ENCODE measurements around the gene CYLD. TPM values are rescaled to one million over a fixed set of nuclear protein-coding genes. Genes with fewer than 3 reads are reported as not detected.

The CYLD gene
- total RNA-seq, 1 experiment from 2014 or later, result 9.8 TPM

DNA sequence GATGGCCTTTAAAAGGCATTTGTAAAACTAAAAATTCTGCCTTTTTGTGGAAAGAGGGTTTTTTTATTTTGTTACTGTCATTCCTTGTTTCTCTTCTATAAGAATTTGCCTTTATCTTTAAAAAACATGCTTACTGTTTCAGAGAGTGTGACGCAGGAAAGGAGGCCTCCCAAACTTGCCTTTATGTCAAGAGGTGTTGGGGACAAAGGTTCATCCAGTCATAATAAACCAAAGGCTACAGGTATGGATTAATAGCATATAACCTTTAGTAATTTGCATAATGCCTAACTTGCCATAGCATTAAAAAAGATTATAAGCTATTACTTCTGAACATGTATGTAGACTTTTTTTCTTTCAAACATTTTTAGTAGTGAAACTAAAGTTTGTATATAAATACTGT, 34.2 kb downstream of the CYLD start:
- H3K27me3 Mint-ChIP-seq (ENCODE audit: insufficient read depth, unreplicated experiment), result no peaks in the 10 kb centered on the region
- H3K4me1 Mint-ChIP-seq (ENCODE audit: low read depth, unreplicated experiment), result peaks cover 12% of the 10 kb centered on the region
- H3K4me3 Mint-ChIP-seq (ENCODE audit: unreplicated experiment), result no peak overlapping the region
- Histone ChIP-seq H3K9me3 (no peaks in the 10 kb centered on the region), H3K36me3 (ENCODE audit: control insufficient read depth, insufficient read depth, low read length) (no peaks in the 10 kb centered on the region), H3K4me3 (ENCODE audit: low read depth, low read length) (no peak overlapping the region), H3K4me1 (no peaks in the 10 kb centered on the region), H3K27me3 (replicated peaks; ENCODE audit: control insufficient read depth, insufficient read depth, low read length) (no peaks in the 10 kb centered on the region)
- no peaks in the 10 kb centered on the region for H3K9me3 Mint-ChIP-seq (ENCODE audit: unreplicated experiment)
- CTCF ChIA-PET, result interaction anchor here (1.0 to 2.4 kb wide), 2 partner anchors 30 to 35 kb away, joined by 3 to 10 read pairs; partner anchors contain the start of gene CYLD
- no TSS peak for BruUV-seq (replicated peaks)
- no peaks in the 10 kb centered on the region for H3K36me3 Mint-ChIP-seq (ENCODE audit: insufficient read depth, unreplicated experiment)
- TF ChIP-seq, protein P1, sequence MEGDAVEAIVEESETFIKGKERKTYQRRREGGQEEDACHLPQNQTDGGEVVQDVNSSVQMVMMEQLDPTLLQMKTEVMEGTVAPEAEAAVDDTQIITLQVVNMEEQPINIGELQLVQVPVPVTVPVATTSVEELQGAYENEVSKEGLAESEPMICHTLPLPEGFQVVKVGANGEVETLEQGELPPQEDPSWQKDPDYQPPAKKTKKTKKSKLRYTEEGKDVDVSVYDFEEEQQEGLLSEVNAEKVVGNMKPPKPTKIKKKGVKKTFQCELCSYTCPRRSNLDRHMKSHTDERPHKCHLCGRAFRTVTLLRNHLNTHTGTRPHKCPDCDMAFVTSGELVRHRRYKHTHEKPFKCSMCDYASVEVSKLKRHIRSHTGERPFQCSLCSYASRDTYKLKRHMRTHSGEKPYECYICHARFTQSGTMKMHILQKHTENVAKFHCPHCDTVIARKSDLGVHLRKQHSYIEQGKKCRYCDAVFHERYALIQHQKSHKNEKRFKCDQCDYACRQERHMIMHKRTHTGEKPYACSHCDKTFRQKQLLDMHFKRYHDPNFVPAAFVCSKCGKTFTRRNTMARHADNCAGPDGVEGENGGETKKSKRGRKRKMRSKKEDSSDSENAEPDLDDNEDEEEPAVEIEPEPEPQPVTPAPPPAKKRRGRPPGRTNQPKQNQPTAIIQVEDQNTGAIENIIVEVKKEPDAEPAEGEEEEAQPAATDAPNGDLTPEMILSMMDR (IDR thresholded peaks at IDR 0.05; ENCODE audit: insufficient read depth in 1 of 2, low read depth in 1 of 2, low read length in 1 of 2, severe bottlenecking in 1 of 2, unreplicated experiment in 1 of 2), result no peak
- DNase-seq, result no peak
- intact Hi-C loops (cut with micrococcal nuclease; ENCODE audit: unreplicated experiment), result no loop called here
- POLR2A ChIA-PET, result no interaction called here
- H3K27ac Mint-ChIP-seq (ENCODE audit: unreplicated experiment), result no peak overlapping the region

DNA sequence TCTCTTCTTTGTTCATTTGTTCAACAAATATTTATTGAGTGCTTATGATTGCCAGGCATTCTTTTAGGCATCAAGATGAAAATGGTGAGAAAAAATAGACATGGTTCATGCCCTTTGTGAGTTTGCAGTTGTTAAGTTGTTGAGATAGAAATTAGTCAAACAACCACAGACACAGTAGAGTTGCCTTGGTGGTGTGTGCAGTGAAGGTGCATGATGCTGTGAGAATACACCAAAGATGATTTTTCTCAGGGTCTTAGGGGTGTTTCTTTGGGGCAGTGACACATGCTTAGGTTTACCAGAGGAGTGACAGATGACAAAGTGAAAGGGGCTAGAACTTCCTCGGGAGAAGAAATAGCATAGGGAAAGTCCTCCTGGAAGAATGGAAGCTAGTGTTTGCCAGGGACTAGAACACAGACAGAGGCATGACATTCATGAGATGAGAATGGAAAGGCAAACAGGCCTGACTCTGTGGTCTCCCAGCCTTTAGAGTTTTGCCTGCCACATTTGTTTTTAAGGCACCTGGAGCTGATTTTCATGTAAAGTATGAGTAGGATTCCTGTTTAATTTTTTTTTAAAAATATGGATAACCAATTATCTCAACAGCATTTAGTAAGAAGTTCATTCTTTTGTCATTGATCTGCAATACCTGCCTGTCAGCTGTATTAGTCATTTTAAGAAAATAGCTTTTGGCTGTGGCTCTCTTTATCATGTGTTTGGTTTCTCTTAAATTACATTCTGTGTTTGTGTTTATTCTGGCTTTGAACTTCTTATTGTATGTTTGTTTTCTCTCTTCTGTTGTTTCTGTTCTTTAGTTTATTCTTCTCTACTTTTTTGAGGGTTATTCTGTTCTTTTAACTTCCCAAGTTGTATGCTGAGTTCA, 36.6 kb downstream of the CYLD start:
- TF ChIP-seq, protein P1 (IDR thresholded peaks at IDR 0.05; ENCODE audit: insufficient read depth in 1 of 2, low read depth in 1 of 2, low read length in 1 of 2, severe bottlenecking in 1 of 2, unreplicated experiment in 1 of 2), result no peak
- no TSS peak for BruUV-seq (replicated peaks)
- H3K36me3 ChIP-seq (ENCODE audit: control insufficient read depth, insufficient read depth, low read length), result no peaks in the 10 kb centered on the region
- H3K27me3 Mint-ChIP-seq (ENCODE audit: insufficient read depth, unreplicated experiment), result no peaks in the 10 kb centered on the region
- ChIA-PET CTCF (interaction anchor here (1.1 kb wide), 1 partner anchor 28 kb away, joined by 7 read pairs; no protein-coding TSS in a partner anchor), POLR2A (no interaction called here)
- H3K36me3 Mint-ChIP-seq (ENCODE audit: insufficient read depth, unreplicated experiment), result no peaks in the 10 kb centered on the region
- no peak overlapping the region for H3K4me3 Mint-ChIP-seq (ENCODE audit: unreplicated experiment)
- intact Hi-C loops (cut with micrococcal nuclease; ENCODE audit: unreplicated experiment), result no loop called here
- no peak overlapping the region for H3K4me3 ChIP-seq (ENCODE audit: low read depth, low read length)
- peaks cover 12% of the 10 kb centered on the region for H3K4me1 Mint-ChIP-seq (ENCODE audit: low read depth, unreplicated experiment)
- H3K27ac Mint-ChIP-seq (ENCODE audit: unreplicated experiment), result no peak overlapping the region
- no peak for DNase-seq
- H3K27me3 ChIP-seq (replicated peaks; ENCODE audit: control insufficient read depth, insufficient read depth, low read length), result no peaks in the 10 kb centered on the region
- no peaks in the 10 kb centered on the region for H3K9me3 ChIP-seq
- H3K4me1 ChIP-seq, result no peaks in the 10 kb centered on the region
- no peaks in the 10 kb centered on the region for H3K9me3 Mint-ChIP-seq (ENCODE audit: unreplicated experiment)

DNA sequence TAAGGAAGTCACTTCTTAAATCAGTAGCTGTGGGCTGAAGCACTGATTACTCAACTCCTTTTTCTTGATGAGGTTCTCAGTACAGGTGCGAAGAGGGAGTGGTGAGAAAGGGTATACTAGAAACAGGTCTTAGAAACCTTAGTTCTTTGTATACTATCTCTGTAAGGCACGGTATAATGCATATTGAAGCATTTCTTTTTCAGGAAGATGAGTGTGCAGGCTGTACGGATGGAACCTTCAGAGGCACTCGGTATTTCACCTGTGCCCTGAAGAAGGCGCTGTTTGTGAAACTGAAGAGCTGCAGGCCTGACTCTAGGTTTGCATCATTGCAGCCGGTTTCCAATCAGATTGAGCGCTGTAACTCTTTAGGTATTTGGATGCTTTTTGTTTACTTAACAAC, 39.2 kb downstream of the CYLD start:
- peak in 1 of 2 experiments; percentile 11 for DNase-seq
- ChIA-PET POLR2A (no interaction called here), CTCF (interaction anchor here (0.8 kb wide), 1 partner anchor 25 kb away, joined by 5 read pairs; no protein-coding TSS in a partner anchor)
- TF ChIP-seq, protein P1 (IDR thresholded peaks at IDR 0.05; ENCODE audit: insufficient read depth in 1 of 2, low read depth in 1 of 2, low read length in 1 of 2, severe bottlenecking in 1 of 2, unreplicated experiment in 1 of 2), result peak in 1 of 2 experiments; percentile 10
- Mint-ChIP-seq H3K4me3 (ENCODE audit: unreplicated experiment) (no peak overlapping the region), H3K27ac (ENCODE audit: unreplicated experiment) (no peak overlapping the region), H3K27me3 (ENCODE audit: insufficient read depth, unreplicated experiment) (no peaks in the 10 kb centered on the region), H3K4me1 (ENCODE audit: low read depth, unreplicated experiment) (peaks cover 12% of the 10 kb centered on the region), H3K9me3 (ENCODE audit: unreplicated experiment) (no peaks in the 10 kb centered on the region), H3K36me3 (ENCODE audit: insufficient read depth, unreplicated experiment) (no peaks in the 10 kb centered on the region)
- Histone ChIP-seq H3K9me3 (no peaks in the 10 kb centered on the region), H3K4me1 (no peaks in the 10 kb centered on the region), H3K36me3 (ENCODE audit: control insufficient read depth, insufficient read depth, low read length) (no peaks in the 10 kb centered on the region), H3K4me3 (ENCODE audit: low read depth, low read length) (no peak overlapping the region), H3K27me3 (replicated peaks; ENCODE audit: control insufficient read depth, insufficient read depth, low read length) (no peaks in the 10 kb centered on the region)
- BruUV-seq (replicated peaks), result no TSS peak
- intact Hi-C loops (cut with micrococcal nuclease; ENCODE audit: unreplicated experiment), result no loop called here

Data from Caco-2 (cell line).